Inflammatory macrophage (primary cell): Measurements from ENCODE around the gene CENPV.
A peak's percentile ranks its signal among the peaks of the same experiment; 100 is the strongest.

Experiments used
- DNase-seq, 2 donors: peaks; one replicate each; pipeline ENCODE4 v3.0.0-alpha.2; 2020 to 2022

CENPV gene

DNA sequence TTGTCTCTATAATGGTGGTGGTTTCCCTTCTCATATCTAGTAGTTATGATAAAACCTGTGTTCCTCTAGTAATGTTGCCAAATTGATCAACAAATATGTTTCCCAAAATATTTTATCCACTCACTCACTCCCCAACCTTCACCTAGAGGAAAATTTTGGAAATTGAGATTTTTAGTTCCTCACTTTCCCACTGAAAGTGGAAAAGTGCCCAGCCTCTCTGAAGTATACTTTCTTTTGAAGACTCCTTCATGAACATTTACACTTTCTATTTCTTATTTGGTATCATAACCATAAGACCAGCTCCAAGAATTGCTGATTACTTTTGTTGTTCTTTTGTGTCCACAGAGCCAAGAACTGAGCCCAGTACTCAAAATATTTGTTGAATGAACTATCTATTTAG lies 5.1 kb upstream of the CENPV start:
- no peak for DNase-seq

DNA sequence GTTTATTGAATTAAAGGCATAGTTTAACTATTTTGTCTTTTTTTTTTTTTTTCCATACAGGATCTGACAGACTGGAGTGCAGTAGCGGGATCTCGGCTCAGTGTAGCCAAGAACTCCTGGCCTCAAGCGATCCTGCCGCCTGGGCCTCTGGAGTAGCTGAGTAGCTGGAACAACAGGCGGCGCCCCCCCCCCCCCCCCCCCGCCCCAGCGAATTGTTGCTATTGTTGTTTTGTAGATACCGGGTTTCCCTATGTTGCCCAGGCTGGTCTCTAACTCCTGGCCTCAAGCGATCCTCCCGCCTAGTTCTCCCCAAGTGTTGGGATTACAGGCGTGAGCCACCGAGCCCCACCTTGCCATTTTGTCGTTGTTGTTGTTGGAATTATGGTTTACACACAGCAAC lies 1.3 kb upstream of the CENPV start:
- DNase-seq = no peak

DNA sequence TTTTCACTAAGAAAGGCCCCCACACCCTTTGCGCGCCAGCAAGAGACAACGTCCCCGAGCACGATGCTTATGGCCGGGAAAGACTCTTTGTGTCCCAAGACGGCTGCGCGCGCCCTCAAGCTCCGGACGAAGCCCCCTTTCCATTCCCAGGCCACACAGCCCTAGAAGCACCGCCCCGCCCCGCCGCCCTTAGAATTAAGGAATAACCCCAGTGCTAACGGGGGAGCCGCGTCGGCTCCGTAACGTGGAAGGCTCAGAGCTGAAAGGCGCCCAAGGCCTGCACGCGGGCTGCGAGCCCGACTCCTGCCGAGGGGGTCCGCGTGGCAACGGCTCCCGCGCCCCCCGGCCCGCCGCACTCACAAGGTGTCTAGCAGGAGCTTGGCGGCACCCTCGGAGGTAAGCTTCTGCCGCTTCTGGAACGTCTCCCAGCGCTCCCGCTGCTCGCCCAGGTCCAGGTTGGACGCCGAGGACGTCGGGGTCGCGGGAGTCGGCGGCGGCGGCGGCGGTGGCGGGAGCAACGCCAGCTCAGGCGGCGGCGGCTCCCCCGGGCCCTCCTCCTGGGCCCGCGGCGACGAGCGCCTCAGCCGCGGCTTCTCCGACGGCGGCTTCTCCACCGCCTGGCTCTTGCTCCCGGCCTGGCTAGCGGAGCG lies 477 bp downstream of the CENPV start:
- DNase-seq = peak in 1 of 2 donors; percentile 36

DNA sequence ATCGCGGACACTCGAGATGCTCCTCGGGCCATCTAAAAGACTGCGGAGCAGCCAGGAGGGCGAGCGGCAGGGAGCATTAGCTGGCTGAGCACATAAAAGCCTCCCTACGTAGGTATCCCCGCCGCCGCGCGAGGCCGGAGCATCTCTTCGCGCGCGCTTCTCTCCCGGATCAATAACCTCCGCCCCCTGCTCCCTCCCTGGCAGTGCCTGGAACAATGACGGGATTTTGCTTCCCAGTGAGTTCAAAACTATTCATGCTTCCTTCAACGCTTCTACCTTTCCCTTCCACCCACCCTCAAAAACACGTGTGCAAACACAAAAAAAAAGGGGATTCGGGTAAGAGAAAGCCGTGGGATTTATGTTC lies 984 bp downstream of the CENPV start:
- no peak for DNase-seq

DNA sequence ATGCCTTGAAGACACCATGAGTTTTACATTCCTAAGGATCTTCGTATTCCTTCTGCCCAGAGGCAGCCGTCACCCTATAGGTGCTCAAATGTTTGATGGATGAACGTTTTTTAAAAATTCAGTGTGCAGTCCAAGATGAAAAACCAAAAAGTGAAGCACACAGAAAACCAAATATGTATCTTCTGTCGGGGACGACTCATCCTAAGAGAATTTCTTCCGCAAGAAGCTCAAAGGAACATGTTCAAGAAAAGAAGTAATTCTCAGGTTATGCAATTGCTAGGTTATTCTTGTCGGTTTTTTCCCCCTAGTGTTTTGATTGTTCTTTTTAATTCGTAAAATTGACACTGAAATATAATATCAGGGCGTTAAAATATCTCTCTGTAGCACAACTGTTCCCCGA lies 1.4 kb downstream of the CENPV start:
- no peak for DNase-seq

DNA sequence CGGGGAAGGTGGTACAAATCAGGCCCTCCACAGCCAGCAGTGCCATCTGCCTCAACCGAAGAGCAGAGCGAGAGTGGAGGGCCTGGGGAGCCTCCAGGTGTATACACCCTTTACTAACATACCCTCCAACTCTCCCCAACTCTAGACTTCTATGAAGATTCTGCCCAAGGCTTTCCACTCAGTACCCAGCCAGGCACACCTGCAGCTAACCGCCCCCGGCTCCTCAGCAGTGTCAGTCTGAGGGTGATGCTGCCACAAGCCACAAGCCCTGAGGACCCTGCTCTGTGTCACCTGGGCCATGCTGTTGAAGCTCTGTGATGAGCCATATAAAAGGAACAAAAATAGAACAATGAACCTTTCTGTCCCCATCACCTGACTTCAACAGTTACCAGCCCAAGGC lies 3.8 kb downstream of the CENPV start:
- no peak for DNase-seq

DNA sequence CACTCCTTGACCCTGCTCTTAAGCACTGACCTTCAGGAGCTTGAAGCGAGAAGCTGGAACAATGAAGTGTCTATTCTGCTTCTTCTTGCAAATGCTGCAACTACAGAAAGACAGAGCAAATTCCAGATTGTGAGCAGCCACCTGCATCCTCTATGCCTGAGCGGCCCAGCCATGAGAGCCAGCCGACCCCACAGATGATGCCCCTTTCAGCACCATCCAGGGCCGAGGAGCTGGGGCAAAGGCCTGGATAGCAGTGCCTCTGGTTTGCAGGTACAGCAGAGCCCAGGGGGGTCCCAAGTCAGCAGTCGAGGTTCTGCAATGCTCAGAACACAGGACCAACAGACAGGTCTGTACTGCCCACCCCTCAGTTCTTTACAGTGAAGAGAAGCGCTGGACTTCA lies 4.7 kb downstream of the CENPV start:
- no peak for DNase-seq

DNA sequence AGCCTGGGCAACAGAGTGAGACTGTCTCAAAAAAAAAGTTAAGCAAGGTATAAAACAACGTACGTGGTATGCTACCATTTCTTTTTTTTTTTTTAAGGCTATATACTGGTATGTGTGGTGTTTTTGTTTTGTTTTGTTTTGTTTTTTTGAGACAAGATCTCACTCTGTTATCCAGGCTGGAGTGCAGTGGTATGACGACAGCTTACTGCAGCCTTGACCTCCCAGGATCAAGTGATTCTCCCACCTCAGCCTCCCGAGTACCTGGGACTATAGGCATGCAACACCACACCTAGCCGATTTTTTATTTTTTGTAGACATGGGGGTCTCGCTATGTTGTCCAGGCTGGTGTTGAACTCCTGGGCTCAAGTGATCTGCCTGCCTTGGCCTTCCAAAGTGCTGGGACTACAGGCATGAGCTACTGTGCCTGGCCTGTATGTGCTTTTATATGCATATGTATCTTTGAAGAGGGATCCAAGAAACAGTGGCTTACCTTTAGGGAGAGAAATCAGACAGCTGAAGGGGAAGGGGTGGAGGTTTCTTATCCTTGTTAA lies 6.5 kb downstream of the CENPV start:
- no peak for DNase-seq

DNA sequence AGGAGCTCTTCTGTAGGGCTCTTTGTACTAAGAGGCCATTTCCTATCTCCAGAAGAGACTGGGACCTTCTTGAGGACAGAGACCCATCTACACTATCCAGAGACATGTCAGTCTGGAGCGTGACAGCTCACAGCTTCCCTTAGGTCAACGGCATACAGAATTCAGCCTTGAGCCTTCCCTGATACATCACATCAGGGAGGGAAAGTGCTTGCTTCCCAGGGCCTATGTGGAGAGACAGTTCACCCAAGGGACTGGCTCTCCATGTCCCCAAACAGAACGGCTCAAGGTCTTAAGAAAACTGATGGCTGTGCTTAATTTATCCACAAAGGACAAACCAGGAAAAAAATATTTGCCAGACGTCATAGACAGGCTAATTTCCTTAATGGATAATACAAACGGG lies 7.7 kb downstream of the CENPV start:
- no peak for DNase-seq

DNA sequence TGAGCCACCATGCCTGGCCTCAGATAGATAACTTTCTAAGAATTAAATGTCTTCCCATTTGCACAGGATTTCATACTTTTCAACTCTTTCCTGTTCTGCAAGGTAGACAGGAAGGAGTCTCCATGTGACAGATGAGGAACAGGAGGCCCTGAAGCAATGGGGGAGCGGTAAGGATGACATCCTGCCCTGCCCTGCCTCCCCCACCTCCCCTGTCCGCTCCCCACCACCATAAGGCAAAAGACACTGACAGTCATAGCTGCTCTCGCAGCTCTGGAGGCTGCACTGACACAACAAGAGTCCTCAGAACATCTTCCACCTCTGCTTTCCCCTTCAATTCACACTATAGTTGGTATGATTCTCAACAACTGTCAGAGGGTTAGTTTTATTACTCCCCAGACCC lies 9.7 kb downstream of the CENPV start:
- DNase-seq = no peak

DNA sequence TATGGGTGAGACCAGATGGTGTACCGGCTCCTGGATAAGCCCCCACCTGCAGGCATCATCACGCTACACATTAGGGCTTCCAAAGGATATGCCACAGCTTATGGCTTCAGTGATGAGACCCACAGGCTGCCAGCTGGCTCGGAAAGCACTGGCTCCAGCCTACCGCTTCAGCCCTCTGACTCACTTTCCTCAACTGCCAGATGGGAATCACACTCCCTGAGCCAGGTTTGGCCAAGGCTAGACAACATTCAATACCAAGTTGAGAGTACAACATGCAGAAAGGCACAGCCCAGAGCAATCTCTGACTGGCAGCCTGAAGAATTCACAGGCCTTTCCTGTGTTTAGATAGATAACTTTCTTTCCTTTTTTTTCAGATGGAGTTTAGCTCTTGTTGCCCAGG lies 10.3 kb downstream of the CENPV start:
- no peak for DNase-seq

DNA sequence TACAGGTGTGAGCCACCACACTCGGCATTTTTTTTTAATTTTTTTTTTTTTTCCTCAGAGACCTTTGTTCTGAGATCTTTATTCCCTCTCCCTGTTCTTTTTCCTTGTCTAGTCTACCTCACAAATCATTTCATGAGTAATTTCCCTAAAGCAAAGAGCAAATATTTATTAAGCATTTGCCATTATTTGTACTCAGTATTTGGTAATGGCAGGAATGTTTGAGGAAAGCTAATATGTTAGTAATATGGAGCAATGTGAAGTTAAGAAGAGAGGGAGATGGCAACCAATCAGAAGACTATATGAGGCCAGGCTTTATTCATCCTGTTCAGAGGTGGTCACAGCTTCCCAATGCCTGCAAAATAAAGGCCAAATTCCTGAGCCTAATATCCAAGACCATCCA lies 13.3 kb downstream of the CENPV start:
- DNase-seq = no peak

DNA sequence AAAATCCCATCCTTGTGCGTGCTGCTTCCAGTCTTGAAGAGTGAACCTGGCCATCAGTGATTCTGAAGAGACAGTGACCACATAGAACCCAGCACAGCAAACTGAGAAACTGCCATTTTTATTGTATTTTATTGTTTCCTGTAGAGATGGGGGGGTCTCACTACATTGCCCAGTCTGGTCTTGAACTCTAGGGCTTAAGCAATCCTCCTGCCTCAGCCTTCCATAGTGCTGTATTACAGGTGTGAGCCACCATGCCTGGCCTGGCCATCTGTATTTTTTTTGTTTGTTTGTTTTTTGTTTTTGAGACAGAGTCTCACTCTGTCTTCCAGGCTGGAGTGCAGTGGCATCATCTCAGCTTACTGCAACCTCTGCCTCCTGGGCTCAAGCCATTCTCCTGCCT lies 13.9 kb downstream of the CENPV start:
- DNase-seq = no peak

DNA sequence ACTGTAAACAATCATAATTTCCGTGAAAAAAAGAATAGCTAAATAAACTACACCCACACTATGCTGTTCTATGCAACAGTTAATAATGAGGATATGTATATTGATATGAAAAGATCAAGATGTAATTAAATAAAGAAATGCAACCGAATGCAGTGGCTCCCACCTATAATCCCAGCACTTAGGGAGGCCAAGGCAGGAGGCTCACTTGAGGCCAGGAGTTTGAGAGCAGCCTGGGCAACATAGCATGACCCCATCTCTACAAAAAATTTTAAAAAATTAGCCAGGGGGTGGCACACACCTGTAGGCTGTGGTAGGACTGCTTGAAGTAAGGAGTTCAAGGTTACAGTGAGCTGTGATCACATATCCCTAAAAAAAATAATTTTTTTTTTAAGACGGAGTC lies 14.9 kb downstream of the CENPV start:
- no peak for DNase-seq

DNA sequence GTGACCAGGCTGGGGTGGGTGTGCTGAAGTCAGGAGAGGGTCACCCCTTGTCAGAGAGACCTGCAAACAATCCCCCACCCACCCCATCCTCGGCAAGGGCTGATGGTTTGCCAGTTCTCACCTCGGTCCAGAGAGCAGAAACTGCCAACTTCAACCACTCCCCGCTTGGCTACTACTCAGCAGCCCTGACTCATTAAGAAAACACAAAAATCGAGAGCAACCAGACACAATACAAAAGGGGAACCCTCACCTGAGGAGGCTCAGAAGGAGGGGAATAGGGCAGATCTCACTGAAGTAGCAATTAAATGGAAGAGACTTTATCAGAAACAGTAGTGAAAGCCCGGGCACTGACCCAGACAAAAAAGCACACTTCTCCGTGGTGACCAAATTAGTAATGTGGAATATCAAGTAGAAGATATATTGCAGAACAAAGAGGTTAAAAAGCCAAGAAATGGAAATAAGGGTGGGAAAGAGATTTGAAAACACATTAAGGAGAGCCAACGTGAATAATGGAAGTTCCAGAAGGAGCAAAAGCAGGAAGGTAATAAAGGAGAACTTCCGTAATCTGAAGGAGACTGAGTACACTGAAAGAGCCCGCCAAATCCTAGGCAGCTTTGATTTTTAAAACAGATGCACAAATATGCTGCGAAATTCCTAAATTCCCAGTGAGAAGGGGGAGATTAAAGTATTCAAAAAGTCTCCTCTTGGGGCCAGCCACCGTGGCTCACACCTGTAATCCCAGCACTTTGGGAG lies 23.6 kb downstream of the CENPV start:
- DNase-seq = no peak

DNA sequence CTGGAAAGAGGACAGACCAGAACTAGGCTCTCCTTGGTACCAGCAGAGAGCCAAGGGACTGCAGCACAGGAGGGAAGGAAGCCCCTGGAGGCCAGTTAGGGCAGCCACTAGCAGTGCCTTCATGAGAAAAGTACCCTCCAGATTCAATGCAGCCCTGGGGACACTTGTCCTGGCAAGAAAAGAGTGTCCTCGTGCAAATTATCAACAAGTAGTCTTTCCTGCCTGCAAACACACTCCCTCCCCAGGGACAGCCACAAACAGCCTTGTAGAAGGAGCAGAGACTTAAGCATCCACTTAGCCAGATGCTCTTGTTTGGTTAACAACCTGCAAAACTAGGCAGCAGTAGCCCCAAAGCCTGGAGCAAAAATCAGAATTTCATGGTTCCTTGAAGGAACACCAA lies 24.3 kb downstream of the CENPV start:
- DNase-seq = no peak

DNA sequence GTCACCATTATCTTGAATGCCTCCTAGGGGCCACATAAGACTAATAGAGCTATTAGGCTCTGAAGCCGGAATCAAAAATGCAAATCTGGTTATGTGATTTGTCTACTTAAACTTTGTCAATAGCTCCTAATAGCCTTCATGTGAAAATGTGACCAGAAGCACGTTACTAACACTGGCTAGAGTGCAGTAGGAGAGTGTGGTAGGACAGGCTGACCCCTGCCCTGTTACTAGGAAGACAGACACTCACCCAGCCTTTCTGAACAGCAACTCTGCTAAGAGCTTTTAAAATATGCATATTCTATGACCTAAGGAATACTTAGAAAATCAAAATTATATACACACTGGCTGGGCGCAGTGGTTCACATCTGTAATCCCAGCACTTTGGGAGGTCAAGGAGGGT lies 26.3 kb downstream of the CENPV start:
- no peak for DNase-seq

DNA sequence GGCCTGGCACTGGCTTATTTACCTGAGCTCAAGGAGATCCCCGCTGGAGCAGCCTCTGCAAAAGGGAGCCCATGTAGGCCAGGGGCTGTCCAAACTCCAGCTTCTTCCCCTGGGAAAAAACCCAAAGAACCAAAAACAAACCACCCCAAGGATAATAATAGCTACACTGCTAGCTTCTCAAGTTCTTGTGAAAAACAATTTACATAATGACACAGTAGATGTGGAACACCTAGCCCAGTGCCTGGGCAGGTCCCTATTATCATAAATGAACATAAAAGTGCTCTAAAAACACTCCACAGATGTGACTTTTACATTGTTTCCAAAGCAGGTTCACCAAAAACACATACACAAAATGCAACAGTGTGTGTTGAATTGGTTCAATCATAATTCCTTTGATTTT lies 27.3 kb downstream of the CENPV start:
- DNase-seq = no peak

DNA sequence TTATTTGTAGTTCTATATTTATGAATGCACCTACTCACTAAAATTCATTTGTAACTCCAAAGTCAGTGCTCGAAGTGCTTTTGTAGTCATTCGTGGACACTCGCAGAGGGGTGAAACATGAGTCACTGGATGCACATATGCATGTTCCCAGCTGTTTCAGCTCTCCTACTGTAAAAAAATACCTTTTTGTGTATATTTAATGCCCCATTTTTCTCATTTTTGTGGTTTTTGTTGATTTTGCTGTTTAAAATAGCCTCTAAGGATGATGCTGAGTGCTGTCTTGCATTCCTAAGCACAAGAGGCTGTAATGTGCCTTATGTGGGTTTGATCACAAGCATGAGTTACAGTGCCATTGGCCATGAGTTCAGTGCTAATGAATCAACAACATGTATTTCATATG lies 30.6 kb downstream of the CENPV start:
- DNase-seq = no peak

DNA sequence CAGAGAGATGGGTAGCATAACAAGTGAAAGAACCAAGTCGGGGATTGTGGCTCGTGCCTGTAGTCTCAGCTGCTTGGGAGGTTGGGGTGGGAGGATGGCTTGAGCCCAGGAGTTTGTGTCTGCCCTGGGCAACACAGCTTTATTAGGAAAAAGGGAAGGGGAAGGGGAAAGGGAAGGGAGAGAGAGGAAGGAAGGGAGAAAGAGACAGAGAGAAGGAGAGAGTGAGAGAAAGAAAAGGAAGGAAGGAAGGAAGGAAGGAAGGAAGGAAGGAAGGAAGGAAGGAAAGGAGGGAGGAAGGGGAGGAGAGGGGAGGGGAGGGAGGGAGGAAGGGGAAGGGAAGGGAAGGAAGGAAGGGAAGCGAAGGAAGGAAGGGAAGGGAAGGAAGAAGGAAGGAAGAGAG lies 33.3 kb downstream of the CENPV start:
- no peak for DNase-seq

DNA sequence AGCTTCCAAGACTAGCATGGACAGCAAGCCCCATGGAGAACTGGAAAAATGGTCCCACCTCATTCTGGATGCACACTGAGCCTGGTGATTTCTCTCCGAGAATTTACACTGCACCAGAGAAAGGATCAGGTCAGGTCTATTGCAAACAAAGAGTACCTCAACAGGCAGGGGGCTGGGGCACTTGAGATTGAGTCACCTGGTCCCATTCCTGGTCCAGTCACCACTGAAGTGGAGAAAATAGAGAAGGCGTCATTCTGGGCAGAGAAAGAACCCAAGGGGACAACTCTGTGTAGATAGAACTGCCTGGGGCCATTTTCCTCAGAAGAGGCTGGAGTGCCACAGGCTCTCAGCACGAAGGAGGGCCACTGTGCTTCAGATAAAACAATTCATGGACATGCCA lies 38.4 kb downstream of the CENPV start:
- DNase-seq = no peak

DNA sequence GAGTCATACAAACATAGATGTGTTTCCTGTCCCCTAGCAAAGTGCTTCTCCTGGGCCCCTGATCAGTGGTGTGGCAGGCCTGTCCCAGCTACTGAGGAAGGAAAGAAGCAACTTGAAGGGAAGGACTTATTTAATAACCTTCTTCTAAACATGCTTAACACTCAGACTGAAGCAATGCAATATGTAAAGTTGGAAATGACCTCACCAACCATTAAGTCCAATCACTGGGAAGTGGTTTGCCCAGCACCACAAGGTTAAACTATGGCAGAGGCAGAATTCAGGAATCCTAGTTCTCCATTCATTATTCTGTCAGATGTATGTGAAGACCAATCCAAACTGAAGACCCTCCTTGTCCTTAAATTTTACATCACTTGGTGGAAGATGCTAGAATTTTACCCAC lies 39.1 kb downstream of the CENPV start:
- DNase-seq = peak; percentile 6 to 13

DNA sequence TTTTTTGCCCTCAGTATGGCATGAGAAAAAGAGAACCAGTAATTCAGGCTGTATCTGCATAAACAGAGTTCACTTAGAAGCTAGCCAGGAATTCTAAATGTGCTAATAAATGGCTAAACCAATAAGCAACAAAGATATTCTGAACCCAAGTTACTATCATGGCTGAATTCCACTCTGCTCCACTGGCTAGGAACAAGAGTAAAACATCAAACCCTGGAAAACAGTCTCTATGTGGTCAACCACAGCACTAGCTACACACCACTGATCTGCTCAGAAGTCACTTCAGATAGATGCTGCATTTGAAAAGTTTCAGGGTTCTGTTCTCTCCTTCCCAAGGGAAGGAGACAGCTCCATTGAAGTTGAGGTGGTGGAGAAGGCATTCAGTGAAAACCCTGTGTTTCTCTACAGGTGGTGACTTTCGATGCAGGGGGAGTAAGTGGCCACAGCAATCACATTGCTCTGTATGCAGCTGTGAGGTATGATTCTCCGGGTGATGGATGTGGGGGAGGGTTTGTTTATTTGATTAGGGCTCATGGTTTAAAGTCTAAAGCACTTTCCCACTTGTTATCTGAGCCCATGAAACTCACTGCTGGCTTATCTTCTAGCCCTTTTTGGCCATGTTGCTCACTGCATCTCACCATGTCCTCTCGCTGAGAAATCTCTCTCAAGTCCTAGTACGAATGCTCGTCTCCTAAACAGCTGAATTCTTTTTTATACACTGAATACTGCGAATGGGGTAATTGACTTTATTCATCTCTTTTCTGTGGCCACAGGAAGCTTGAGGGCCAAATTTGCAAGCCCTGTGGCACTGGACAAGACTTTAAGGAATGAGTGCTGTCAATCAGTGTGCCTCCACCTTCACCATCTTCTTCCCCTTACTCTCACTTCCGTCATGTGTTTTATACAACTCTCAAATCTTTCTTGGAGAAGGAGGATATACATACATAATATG lies 39.9 kb downstream of the CENPV start:
- no peak for DNase-seq
